Renal cortical epithelial cell (primary cell): ENCODE measurements around the gene NOA1. TPM values are rescaled to one million over a fixed set of nuclear protein-coding genes. Genes with fewer than 3 reads are reported as not detected.
"Not testable (repeated sequence)": the region's sequence is repeated elsewhere in the genome, so short reads cannot be mapped to it uniquely, and the experiment has no call there.

Source experiments
- DNase-seq: peaks from one replicate; pipeline ENCODE4 v3.0.0-alpha.2; 2011; ENCODE audit warnings: low read depth
- total RNA-seq: library from RNA; depleted of rRNA; stranded (reverse); fragments of >200 nt; gene quantifications from 2 replicates; pipeline ENCODE4 v1.2.3, GENCODE V29; 2014

NOA1 gene
- total RNA-seq, 1 donor from 2014 or later: 22.4 TPM

- peak; percentile 94 for DNase-seq
Observed at GRCh38 chr4:56958111-56958517, 19.3 kb downstream of the NOA1 start.

- no peak for DNase-seq
Observed at GRCh38 chr4:56953680-56954520, 23.5 kb downstream of the NOA1 start.

- DNase-seq: no peak
Observed at GRCh38 chr4:56941403-56941802, 36.0 kb downstream of the NOA1 start.

GRCh38 chr4:56940971-56941370 is 36.4 kb downstream of the NOA1 start:
- DNase-seq: no peak

GRCh38 chr4:56940403-56940802 is 37.0 kb downstream of the NOA1 start:
- DNase-seq: no peak

GRCh38 chr4:56939826-56940225 is 37.6 kb downstream of the NOA1 start:
- DNase-seq: not testable (repeated sequence)

GRCh38 chr4:56937262-56937661 is 40.1 kb downstream of the NOA1 start:
- peak; percentile 41 for DNase-seq

- no peak for DNase-seq
Observed at GRCh38 chr4:56931924-56932323, 45.5 kb downstream of the NOA1 start.

GRCh38 chr4:56930638-56931037 is 46.8 kb downstream of the NOA1 start:
- no peak for DNase-seq

- DNase-seq: no peak
Observed at GRCh38 chr4:56927196-56927595, 50.2 kb downstream of the NOA1 start.

- not testable (repeated sequence) for DNase-seq
Observed at GRCh38 chr4:56914977-56915376, 62.4 kb downstream of the NOA1 start.

GRCh38 chr4:56914336-56914735 is 63.1 kb downstream of the NOA1 start:
- no peak for DNase-seq

Other genes with a start within 250 kb of the NOA1 start
- gene SPINK2, start 155.9 kb downstream of the NOA1 start, total RNA-seq: 0.45 TPM in 1 of 2 replicates, not detected in the other
- 32.5 and 71.8 TPM in 2 replicates for gene REST, start 69.7 kb downstream of the NOA1 start, total RNA-seq
- 132 and 153 TPM in 2 replicates for gene POLR2B, start 1.3 kb upstream of the NOA1 start, total RNA-seq
- gene IGFBP7, start 132.8 kb upstream of the NOA1 start, total RNA-seq: 1,261 and 4,753 TPM in 2 replicates